Measurements from ENCODE around the gene CCNQ.

DNA sequence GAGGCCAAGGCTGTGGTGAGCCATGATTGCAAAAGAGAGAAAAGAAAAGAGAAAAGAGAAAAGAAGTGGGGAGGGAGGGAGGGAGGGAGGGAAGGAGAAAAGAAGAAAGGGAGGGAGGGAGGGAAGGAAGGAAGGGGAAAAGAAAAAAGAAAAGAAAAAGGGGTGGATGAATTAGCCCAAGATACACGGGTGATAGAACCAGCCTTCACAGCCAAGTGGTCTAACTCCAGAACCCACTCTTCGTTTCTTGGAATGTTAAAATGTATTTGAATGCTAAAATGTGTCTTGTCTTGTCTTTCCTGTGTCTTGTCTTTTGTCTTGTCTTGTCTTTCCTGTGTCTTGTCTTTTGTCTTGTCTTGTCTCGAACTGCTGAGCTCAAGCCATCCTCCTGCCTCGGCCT, 13.1 kb downstream of the CCNQ start:
- TF ChIP-seq, protein P1, sequence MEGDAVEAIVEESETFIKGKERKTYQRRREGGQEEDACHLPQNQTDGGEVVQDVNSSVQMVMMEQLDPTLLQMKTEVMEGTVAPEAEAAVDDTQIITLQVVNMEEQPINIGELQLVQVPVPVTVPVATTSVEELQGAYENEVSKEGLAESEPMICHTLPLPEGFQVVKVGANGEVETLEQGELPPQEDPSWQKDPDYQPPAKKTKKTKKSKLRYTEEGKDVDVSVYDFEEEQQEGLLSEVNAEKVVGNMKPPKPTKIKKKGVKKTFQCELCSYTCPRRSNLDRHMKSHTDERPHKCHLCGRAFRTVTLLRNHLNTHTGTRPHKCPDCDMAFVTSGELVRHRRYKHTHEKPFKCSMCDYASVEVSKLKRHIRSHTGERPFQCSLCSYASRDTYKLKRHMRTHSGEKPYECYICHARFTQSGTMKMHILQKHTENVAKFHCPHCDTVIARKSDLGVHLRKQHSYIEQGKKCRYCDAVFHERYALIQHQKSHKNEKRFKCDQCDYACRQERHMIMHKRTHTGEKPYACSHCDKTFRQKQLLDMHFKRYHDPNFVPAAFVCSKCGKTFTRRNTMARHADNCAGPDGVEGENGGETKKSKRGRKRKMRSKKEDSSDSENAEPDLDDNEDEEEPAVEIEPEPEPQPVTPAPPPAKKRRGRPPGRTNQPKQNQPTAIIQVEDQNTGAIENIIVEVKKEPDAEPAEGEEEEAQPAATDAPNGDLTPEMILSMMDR (IDR thresholded peaks at IDR 0.05) = no peak
- no peak for TF ChIP-seq POLR2A (IDR thresholded peaks at IDR 0.05)
